ENCODE data around the gene CRABP1. TPM values are rescaled to one million over a fixed set of nuclear protein-coding genes. Genes with fewer than 3 reads are reported as not detected.

The CRABP1 gene
- total RNA-seq, 1 donor: not detected

DNA sequence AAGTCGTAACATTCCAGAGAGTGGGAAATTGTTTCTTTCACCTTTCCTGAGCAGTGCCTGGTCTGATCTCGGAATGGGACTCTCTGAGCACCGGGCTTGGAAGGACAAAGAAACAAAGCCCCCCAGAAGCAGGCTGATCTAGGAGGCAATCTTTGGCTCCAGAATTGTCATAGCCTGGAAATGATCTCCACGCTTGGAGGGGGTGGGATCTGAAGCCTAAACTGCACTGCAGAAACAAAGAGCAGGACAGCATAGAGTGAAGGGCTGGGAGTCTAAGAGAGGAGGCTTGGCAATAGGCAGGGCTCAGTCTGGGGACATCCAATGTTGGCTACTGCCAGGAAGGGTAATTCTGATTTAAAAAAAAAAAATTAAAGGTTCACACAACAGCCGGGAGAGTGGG is 1.9 kb downstream of the CRABP1 start:
- TF ChIP-seq, protein P1, sequence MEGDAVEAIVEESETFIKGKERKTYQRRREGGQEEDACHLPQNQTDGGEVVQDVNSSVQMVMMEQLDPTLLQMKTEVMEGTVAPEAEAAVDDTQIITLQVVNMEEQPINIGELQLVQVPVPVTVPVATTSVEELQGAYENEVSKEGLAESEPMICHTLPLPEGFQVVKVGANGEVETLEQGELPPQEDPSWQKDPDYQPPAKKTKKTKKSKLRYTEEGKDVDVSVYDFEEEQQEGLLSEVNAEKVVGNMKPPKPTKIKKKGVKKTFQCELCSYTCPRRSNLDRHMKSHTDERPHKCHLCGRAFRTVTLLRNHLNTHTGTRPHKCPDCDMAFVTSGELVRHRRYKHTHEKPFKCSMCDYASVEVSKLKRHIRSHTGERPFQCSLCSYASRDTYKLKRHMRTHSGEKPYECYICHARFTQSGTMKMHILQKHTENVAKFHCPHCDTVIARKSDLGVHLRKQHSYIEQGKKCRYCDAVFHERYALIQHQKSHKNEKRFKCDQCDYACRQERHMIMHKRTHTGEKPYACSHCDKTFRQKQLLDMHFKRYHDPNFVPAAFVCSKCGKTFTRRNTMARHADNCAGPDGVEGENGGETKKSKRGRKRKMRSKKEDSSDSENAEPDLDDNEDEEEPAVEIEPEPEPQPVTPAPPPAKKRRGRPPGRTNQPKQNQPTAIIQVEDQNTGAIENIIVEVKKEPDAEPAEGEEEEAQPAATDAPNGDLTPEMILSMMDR (IDR thresholded peaks at IDR 0.05; ENCODE audit: insufficient read depth, low read length): no peak
- no peak overlapping the region for H3K4me3 ChIP-seq (ENCODE audit: low read depth, low read length)
- no peak for DNase-seq (ENCODE audit: low read depth)

DNA sequence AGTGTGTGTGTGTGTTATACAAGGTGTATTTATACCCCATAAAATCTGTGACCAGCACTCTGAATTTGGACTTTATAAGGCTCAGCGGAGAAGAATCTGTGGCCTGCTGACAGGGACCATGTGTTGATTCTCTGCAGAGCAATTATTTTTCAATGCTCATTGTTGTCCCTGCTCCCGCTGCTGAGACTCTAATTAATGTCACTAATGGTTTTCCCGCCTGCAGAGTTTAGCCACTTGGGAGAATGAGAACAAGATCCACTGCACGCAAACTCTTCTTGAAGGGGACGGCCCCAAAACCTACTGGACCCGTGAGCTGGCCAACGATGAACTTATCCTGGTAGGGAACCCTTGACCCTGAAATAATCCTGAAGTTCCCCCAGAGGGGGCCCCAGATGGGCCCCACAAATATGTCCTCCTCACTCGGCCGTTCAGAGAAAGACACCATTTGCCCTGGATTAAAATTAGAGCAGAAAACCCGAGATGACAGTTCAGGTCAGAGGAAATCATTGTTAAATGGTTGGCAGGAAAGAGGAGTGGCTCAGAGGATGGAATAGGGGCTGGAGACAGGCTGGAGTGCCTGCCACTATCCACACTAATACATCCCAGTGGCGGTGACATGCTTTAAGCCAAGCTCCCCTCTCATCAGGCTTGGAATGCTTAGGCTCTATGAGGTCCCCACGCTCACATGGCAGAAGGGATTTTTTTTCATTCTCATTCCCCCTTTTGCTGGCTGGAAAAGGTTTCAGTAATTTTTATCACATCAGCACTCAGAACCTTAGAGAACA is 3.3 kb downstream of the CRABP1 start:
- DNase-seq (ENCODE audit: low read depth): no peak
- H3K4me3 ChIP-seq (ENCODE audit: low read depth, low read length): no peak overlapping the region
- TF ChIP-seq, protein P1 (IDR thresholded peaks at IDR 0.05; ENCODE audit: insufficient read depth, low read length): no peak

DNA sequence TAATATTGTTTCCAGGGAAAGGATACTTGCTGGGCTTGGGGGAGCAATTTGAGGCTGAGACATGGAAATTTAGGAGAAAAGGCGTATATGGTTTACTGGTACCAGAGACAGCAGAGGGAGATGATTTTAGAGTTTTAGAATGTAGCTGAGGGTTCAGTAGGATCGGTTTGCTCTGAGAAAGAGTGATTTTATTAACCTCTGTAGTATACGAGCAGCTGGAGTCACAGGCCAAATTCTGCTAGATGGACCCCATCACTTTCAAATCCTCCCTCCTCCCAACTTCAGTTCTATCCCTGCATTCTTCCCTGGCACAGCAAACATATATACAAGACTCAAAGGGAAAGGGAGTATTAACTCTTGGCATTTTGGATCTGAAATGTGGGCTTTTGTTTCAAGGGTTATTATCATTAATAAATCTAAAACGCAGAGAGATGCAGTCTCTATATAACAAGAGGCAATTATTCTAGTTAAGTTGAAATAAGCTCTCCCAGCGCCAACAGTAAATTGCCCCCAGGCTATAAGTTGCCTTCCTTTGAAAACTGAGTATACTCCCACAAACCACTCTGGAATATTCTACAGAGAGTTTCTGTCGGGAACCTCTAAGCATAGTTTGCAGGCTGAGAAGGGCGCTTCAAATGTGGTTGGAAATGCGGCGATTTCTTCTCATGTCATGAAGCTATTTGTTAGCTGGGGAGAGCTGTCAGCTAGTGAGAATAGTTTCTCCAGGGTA is 5.4 kb downstream of the CRABP1 start:
- H3K4me3 ChIP-seq (ENCODE audit: low read depth, low read length): no peak overlapping the region
- TF ChIP-seq, protein P1 (IDR thresholded peaks at IDR 0.05; ENCODE audit: insufficient read depth, low read length): no peak
- DNase-seq (ENCODE audit: low read depth): no peak

DNA sequence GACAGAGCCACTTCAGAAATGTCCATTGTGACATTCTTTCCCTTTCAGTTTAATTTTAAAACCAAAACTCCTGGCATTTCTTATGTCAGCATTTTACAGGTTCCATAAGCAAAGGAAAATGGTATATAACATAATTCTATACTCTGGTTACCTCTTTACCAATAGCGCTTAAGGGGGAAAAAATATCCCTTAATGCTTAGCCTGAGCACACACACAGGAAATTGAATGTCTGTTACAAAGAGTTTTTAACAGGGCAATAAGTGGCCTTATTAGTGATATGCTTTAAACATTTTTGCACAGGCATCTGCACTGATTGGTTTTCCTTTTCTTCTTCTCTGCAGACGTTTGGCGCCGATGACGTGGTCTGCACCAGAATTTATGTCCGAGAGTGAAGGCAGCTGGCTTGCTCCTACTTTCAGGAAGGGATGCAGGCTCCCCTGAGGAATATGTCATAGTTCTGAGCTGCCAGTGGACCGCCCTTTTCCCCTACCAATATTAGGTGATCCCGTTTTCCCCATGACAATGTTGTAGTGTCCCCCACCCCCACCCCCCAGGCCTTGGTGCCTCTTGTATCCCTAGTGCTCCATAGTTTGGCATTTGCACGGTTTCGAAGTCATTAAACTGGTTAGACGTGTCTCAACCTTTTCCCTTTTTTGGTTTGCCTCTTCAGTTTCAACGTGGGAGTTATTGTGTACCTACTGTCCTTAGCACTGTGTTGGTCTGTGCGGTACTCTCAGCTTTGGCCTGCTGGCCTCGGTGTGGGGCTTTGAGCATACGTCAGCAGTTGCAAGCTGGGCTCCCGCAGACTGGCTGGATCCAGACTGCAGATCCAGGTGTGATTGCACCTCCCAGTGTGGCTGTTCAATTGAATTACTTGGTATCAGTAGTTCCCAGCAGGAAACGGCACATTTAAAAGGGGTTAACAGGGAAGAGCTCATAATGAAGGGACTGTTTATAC is 7.7 kb downstream of the CRABP1 start:
- H3K4me3 ChIP-seq (ENCODE audit: low read depth, low read length): no peak overlapping the region
- TF ChIP-seq, protein P1 (IDR thresholded peaks at IDR 0.05; ENCODE audit: insufficient read depth, low read length): no peak
- no peak for DNase-seq (ENCODE audit: low read depth)

DNA sequence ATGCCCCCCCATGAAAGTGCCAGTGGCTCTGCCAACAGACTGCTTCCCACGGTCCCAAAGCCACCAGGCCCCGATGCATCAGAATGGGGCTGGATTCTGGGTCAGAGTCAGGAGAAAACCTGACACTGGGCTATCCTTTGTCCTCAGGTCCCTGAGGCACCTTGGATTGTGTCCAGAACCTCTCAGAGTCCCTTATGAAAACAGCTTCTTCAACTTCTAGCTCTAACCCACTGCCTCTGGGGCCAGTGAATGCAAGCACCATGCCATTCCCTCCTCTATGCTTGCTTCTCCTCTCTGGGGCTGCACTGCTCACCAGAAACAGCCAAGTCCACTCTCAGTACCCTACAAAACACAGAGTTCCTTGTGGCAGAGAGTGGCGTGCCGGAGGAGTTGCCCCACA is 9.9 kb downstream of the CRABP1 start:
- TF ChIP-seq, protein P1 (IDR thresholded peaks at IDR 0.05; ENCODE audit: insufficient read depth, low read length): no peak
- H3K4me3 ChIP-seq (ENCODE audit: low read depth, low read length): no peak overlapping the region
- no peak for DNase-seq (ENCODE audit: low read depth)

DNA sequence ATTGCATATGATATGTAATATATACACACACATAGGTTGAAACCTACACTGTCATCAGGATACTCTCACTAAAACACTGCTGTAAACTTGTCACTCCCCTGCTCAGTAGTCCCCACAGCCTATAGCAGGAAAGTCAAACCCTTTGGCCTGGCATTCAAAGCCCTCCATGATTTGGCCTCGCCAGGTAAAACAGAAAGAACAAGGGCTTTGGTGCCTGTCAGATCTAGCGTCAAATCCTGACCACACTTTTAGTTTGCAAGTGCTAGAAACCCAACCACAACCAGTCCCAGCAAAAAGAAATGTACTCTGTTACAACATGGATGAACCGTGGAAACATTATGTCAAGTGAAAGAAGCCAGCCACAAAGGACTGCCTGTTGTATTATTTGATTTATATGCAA is 11.4 kb downstream of the CRABP1 start:
- TF ChIP-seq, protein P1 (IDR thresholded peaks at IDR 0.05; ENCODE audit: insufficient read depth, low read length): no peak
- no peak for DNase-seq (ENCODE audit: low read depth)
- no peak overlapping the region for H3K4me3 ChIP-seq (ENCODE audit: low read depth, low read length)
